OCI-LY7 (cell line): ENCODE results near the gene HERC5. TPM values are rescaled to one million over a fixed set of nuclear protein-coding genes. Genes with fewer than 3 reads are reported as not detected.

Source experiments
- BruUV-seq: library from RNA; stranded (reverse); fragments of 400-500 nt; replicated peaks from 2 replicates; lab custom pipeline; 2021; lab: Mats Ljungman, UMichigan
- CTCF ChIA-PET: fragments of 300-600 bp; sonication (Branson Sonifier 250); formaldehyde crosslinking; loops from one replicate; lab custom pipeline; 2022; ENCODE audit warnings: antibody characterized with exemption; ENCODE audit not compliant: unreplicated experiment; lab: Charles Lee
- POLR2A ChIA-PET: fragments of 300-600 bp; sonication (Branson Sonifier 250); formaldehyde crosslinking; loops from one replicate; lab custom pipeline; 2022; ENCODE audit warnings: antibody characterized with exemption; lab: Charles Lee
- DNase-seq: peaks from one replicate; pipeline ENCODE4 v3.0.0-alpha.2; 2015; ENCODE audit warnings: low spot score
- H2AFZ ChIP-seq: fragments of 200-600 bp; sonication (generic), shearing (Covaris generic); 2 replicates; pipeline ENCODE4 v1.6.1; 2014; ENCODE audit warnings: mild to moderate bottlenecking, antibody characterized with exemption, low read length, moderate library complexity
- H3K27ac ChIP-seq: fragments of 200-600 bp; sonication (generic); 2 replicates; pipeline ENCODE4 v1.5.1; 2014; ENCODE audit warnings: mixed run types, low read depth, mild to moderate bottlenecking, moderate library complexity, low read length, inconsistent platforms; ENCODE audit not compliant: poor library complexity, severe bottlenecking
- H3K36me3 ChIP-seq: fragments of 200-600 bp; sonication (generic); 2 replicates; pipeline ENCODE4 v1.6.1; 2014; ENCODE audit warnings: mild to moderate bottlenecking, antibody characterized with exemption, low read length, moderate library complexity, mixed read lengths; ENCODE audit not compliant: insufficient read depth
- H3K4me1 ChIP-seq: fragments of 200-600 bp; sonication (generic); 2 replicates; pipeline ENCODE4 v1.5.1; 2014; ENCODE audit warnings: mild to moderate bottlenecking, low read length; ENCODE audit not compliant: insufficient read depth, poor library complexity, severe bottlenecking
- H3K4me2 ChIP-seq: fragments of 200-600 bp; sonication (generic); 2 replicates; pipeline ENCODE4 v1.6.1; 2014; ENCODE audit warnings: mild to moderate bottlenecking, low read length
- H3K4me3 ChIP-seq: fragments of 200-600 bp; sonication (generic); 2 replicates; pipeline ENCODE4 v1.5.1; 2014; ENCODE audit warnings: mild to moderate bottlenecking, low read depth, low read length; ENCODE audit not compliant: poor library complexity, severe bottlenecking
- H3K79me2 ChIP-seq: fragments of 200-600 bp; sonication (generic); 2 replicates; pipeline ENCODE4 v1.6.1; 2016; ENCODE audit warnings: low read depth, mild to moderate bottlenecking, low read length, moderate library complexity, mixed read lengths; ENCODE audit not compliant: insufficient read depth
- H3K9me2 ChIP-seq: fragments of 200-600 bp; sonication (generic); 2 replicates; pipeline ENCODE4 v1.6.1; 2016; ENCODE audit warnings: mild to moderate bottlenecking, low read length, mixed read lengths; ENCODE audit not compliant: insufficient read depth
- H3K9me3 ChIP-seq: fragments of 200-600 bp; sonication (generic); 2 replicates; pipeline ENCODE4 v1.6.1; 2014; ENCODE audit warnings: mild to moderate bottlenecking, mixed run types, low read length, mixed read lengths
- H4K20me1 ChIP-seq: fragments of 200-600 bp; sonication (generic); 2 replicates; pipeline ENCODE4 v1.6.1; 2014; ENCODE audit warnings: mild to moderate bottlenecking, antibody characterized with exemption, low read length, moderate library complexity, mixed read lengths; ENCODE audit not compliant: insufficient read depth
- EZH2phosphoT487 ChIP-seq: fragments of 200-600 bp; sonication (generic); IDR thresholded peaks from 2 replicates; pipeline ENCODE4 v1.6.1; 2018; ENCODE audit warnings: low read depth, borderline replicate concordance, mild to moderate bottlenecking, mixed run types, antibody characterized with exemption, low read length, moderate library complexity, mixed read lengths
- intact Hi-C: fragments of 100-400 bp; cut with micrococcal nuclease; formaldehyde crosslinking; loops from one replicate; pipeline ENCODE4 v1.10.0; 2022; ENCODE audit not compliant: unreplicated experiment
- total RNA-seq, 2 experiments: library from RNA; depleted of rRNA in 1 of 2; stranded (reverse); fragments of >200 nt in 1 of 2; shearing (Covaris generic) in 1 of 2; gene quantifications; 2 replicates each; pipeline ENCODE4 v1.2.3, GENCODE V29; 2014 to 2022
- TF ChIP-seq, protein P1 (sequence below): fragments of 200-600 bp; sonication (generic); conservative IDR thresholded peaks from 2 replicates; pipeline ENCODE4 v1.5.1; 2014; ENCODE audit warnings: mild to moderate bottlenecking, antibody characterized with exemption, low read length, moderate library complexity, mixed read lengths

HERC5 gene
- total RNA-seq, 2 experiments from 2014 or later: not detected

DNA sequence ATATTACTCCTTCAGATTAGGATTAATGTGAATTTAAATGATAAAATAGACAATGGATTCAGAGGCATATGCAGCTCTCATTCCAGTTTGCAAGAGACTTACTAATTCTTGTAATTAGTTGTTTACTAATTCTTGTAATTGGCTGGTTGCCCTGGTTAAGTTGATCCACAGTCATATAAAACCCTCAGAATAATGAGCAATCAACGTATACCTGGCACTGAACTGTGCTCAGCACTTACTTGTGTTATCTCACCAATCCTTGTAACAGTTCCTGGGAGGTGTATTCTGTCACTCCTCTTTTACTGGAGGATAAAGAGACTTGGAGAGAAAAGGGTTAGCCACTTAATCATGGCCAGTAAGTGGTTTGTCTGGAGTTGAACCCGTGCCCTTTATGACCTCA, 10.5 kb downstream of the HERC5 start:
- POLR2A ChIA-PET: no interaction called here
- no peaks in the 10 kb centered on the region for H3K9me2 ChIP-seq

DNA sequence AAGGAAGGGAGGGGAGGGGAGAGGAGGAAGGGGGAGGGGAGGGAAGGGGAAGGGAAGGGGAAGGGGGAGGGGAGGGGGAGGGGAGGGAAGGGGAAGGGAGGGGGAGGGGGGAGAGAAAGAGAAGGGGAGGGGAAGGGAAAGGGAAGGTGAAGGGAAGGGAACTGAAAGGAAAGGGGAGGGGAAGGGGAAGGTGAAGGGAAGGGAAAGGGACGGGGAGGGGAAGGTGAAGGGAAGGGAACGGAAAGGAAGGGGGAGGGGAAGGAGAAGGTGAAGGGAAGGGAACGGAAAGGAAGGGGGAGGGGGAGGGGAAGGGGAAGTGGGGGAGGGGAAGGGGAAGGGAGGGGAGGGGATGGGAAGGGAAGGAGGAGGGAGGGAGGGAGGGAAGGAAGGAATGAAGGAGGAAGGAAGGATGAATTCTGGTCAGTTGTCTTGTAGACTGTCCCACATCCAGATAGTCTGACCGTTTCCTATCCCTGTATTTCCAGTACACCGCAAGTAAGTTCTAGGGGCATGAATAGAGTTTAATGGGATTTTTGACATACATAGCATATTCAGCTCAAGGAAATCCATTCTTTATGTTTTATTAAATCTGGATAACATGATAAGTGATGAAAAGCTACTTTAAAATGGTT, 20.4 kb downstream of the HERC5 start:
- no TSS peak for BruUV-seq
- CTCF ChIA-PET: no interaction called here
- no peaks in the 10 kb centered on the region for H3K9me2 ChIP-seq
- POLR2A ChIA-PET: no interaction called here
- H3K27ac ChIP-seq: no peak overlapping the region
- no peak overlapping the region for H3K4me3 ChIP-seq
- H4K20me1 ChIP-seq: no peaks in the 10 kb centered on the region
- no peaks in the 10 kb centered on the region for H3K9me3 ChIP-seq
- no peak for DNase-seq
- no peaks in the 10 kb centered on the region for H3K4me1 ChIP-seq
- intact Hi-C loops: no loop called here
- TF ChIP-seq, protein P1, sequence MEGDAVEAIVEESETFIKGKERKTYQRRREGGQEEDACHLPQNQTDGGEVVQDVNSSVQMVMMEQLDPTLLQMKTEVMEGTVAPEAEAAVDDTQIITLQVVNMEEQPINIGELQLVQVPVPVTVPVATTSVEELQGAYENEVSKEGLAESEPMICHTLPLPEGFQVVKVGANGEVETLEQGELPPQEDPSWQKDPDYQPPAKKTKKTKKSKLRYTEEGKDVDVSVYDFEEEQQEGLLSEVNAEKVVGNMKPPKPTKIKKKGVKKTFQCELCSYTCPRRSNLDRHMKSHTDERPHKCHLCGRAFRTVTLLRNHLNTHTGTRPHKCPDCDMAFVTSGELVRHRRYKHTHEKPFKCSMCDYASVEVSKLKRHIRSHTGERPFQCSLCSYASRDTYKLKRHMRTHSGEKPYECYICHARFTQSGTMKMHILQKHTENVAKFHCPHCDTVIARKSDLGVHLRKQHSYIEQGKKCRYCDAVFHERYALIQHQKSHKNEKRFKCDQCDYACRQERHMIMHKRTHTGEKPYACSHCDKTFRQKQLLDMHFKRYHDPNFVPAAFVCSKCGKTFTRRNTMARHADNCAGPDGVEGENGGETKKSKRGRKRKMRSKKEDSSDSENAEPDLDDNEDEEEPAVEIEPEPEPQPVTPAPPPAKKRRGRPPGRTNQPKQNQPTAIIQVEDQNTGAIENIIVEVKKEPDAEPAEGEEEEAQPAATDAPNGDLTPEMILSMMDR: no peak
- TF ChIP-seq EZH2phosphoT487: no peak
- H3K79me2 ChIP-seq: no peaks in the 10 kb centered on the region
- H3K4me2 ChIP-seq: no peak overlapping the region
- no peaks in the 10 kb centered on the region for H3K36me3 ChIP-seq
- no peak overlapping the region for H2AFZ ChIP-seq

More for the DNA sequence above, 10.5 kb downstream of the HERC5 start:
- H3K9me3 ChIP-seq: no peaks in the 10 kb centered on the region
- H3K4me3 ChIP-seq: no peak overlapping the region
- no peak overlapping the region for H2AFZ ChIP-seq
- no peaks in the 10 kb centered on the region for H3K36me3 ChIP-seq
- H4K20me1 ChIP-seq: no peaks in the 10 kb centered on the region
- no peaks in the 10 kb centered on the region for H3K4me1 ChIP-seq
- no peaks in the 10 kb centered on the region for H3K79me2 ChIP-seq
- BruUV-seq: no TSS peak
- TF ChIP-seq, protein P1: no peak
- TF ChIP-seq EZH2phosphoT487: no peak
- no peak overlapping the region for H3K27ac ChIP-seq
- intact Hi-C loops: no loop called here
- H3K4me2 ChIP-seq: no peak overlapping the region
- DNase-seq: no peak
- CTCF ChIA-PET: no interaction called here

DNA sequence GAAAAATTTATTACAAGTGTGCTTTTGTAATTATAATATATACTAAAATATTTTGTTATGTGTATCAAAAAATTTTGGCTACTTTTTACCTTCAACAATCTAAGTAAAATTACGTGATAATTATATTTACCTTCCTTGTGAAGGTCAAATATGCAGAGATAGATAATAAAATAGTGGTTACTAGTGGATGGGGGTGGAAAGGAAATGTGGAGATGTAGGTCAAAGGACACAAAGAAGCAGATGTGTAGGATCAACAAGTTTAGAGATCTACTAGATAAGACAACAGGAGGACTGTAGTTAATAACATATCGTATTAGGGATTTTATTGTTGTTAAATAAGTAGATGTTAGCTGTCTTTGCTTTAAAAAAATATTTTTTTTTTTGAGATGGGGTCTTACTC, 21.3 kb downstream of the HERC5 start:
- no TSS peak for BruUV-seq
- Histone ChIP-seq H3K4me2 (no peak overlapping the region), H4K20me1 (no peaks in the 10 kb centered on the region), H3K36me3 (no peaks in the 10 kb centered on the region), H3K9me3 (no peaks in the 10 kb centered on the region), H3K9me2 (no peaks in the 10 kb centered on the region), H3K4me3 (no peak overlapping the region), H3K79me2 (no peaks in the 10 kb centered on the region), H2AFZ (no peak overlapping the region), H3K27ac (no peak overlapping the region), H3K4me1 (no peaks in the 10 kb centered on the region)
- DNase-seq: no peak
- intact Hi-C loops: no loop called here
- ChIA-PET CTCF (no interaction called here), POLR2A (no interaction called here)
- TF ChIP-seq EZH2phosphoT487: no peak
- TF ChIP-seq, protein P1: no peak
